Loucy (cell line): ENCODE data around the gene ATP5ME.

Experiments
- EZH2phosphoT487 ChIP-seq: fragments of 200-600 bp; IDR thresholded peaks from 2 replicates; pipeline ENCODE4 v1.6.1; 2018; ENCODE audit warnings: antibody characterized with exemption, mild to moderate bottlenecking, moderate library complexity, borderline replicate concordance
- TF ChIP-seq, protein P1 (sequence below): fragments of 200-600 bp; sonication (generic); conservative IDR thresholded peaks from 2 replicates; pipeline ENCODE4 v1.5.1; 2014; ENCODE audit warnings: mild to moderate bottlenecking, antibody characterized with exemption, low read length

DNA sequence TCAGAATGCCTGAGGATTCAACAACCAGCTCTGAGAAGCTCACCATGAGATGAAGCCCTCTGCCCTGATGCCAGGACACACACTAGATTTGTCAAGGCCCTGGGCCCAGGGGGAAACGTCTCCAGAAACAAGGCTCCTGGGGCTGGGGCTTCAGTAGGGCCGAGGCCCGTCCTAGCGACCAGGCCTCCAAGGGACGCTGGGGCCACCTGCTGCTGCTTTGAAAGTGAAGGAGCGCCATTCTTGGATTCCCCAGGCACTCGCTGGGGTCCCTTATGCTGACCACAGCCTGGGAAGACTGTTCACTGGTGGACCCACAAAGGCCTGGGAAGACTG lies 24.8 kb downstream of the ATP5ME start:
- TF ChIP-seq, protein P1, sequence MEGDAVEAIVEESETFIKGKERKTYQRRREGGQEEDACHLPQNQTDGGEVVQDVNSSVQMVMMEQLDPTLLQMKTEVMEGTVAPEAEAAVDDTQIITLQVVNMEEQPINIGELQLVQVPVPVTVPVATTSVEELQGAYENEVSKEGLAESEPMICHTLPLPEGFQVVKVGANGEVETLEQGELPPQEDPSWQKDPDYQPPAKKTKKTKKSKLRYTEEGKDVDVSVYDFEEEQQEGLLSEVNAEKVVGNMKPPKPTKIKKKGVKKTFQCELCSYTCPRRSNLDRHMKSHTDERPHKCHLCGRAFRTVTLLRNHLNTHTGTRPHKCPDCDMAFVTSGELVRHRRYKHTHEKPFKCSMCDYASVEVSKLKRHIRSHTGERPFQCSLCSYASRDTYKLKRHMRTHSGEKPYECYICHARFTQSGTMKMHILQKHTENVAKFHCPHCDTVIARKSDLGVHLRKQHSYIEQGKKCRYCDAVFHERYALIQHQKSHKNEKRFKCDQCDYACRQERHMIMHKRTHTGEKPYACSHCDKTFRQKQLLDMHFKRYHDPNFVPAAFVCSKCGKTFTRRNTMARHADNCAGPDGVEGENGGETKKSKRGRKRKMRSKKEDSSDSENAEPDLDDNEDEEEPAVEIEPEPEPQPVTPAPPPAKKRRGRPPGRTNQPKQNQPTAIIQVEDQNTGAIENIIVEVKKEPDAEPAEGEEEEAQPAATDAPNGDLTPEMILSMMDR = no peak
- no peak for TF ChIP-seq EZH2phosphoT487
